NB4 (cell line): ENCODE results near the gene FBXW4.

Experiments
- POLR2A ChIP-seq: IDR thresholded peaks from 2 replicates; pipeline ENCODE4 v1.6.1; 2011; ENCODE audit warnings: mild to moderate bottlenecking; ENCODE audit not compliant: insufficient read length; ENCODE audit errors: extremely low read depth
- TF ChIP-seq, protein P1 (sequence below): IDR thresholded peaks from one replicate; pipeline ENCODE4 v1.5.1; 2012; ENCODE audit warnings: low read depth, low read length

DNA sequence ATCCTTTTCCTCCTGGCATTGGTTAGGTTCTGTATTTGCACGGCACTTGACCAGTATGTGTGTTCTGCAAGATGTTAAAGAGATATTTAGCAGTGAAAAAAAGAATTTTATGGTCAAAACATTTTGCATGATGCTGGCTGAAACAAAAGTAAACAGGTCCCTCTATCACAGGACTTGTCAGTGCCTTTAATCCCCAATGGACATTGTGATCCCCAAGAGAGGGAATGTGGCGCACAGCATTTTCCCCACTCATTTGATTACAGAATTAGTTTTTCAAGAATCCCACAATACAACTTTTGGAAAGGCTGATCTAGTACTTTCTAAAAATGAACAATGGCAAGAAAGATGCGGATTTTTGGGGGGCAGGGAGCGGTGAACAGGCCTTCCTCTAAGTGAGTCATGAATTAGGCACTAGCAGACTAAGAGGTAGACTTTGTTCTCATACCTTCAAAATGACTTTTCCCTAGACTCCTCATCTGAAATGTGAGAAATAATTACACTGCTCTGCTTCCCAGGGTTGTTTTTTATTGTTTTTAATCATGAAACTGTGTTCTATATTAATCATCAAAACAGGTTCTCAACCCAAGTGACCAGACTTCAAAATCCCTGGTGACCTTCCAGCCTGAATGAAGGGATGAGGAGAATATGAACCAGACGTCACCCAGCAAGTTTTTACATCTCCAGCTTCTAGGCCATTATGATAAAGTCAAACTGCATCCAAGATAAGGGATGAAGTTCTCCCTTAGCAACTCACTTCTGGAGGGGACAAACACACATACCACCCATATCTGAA lies 8.6 kb downstream of the FBXW4 start:
- TF ChIP-seq, protein P1, sequence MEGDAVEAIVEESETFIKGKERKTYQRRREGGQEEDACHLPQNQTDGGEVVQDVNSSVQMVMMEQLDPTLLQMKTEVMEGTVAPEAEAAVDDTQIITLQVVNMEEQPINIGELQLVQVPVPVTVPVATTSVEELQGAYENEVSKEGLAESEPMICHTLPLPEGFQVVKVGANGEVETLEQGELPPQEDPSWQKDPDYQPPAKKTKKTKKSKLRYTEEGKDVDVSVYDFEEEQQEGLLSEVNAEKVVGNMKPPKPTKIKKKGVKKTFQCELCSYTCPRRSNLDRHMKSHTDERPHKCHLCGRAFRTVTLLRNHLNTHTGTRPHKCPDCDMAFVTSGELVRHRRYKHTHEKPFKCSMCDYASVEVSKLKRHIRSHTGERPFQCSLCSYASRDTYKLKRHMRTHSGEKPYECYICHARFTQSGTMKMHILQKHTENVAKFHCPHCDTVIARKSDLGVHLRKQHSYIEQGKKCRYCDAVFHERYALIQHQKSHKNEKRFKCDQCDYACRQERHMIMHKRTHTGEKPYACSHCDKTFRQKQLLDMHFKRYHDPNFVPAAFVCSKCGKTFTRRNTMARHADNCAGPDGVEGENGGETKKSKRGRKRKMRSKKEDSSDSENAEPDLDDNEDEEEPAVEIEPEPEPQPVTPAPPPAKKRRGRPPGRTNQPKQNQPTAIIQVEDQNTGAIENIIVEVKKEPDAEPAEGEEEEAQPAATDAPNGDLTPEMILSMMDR, result no peak
- no peak for TF ChIP-seq POLR2A
